Suprapubic skin (tissue), 4 donors: ENCODE measurements around the gene LRRC8B.

Experiments
- CTCF ChIP-seq, 2 donors: fragments of 200-600 bp in 1 of 2; fragments of 450-650 bp in 1 of 2; sonication (generic) in 1 of 2; IDR thresholded peaks; one replicate each; pipeline ENCODE4 v1.5.1; 2016 to 2019; ENCODE audit warnings: antibody characterized with exemption in 2 of 2, mild to moderate bottlenecking in 1 of 2, moderate library complexity in 1 of 2
- EP300 ChIP-seq: sonication (generic); formaldehyde crosslinking; IDR thresholded peaks from one replicate; pipeline ENCODE4 v1.6.1; 2017; ENCODE audit warnings: antibody characterized with exemption
- POLR2A ChIP-seq, 2 donors: fragments of 450-650 bp; IDR thresholded peaks; one replicate each; pipeline ENCODE4 v1.6.1; 2017; ENCODE audit warnings: antibody characterized with exemption in 2 of 2, mild to moderate bottlenecking in 2 of 2, moderate library complexity in 2 of 2
- POLR2AphosphoS5 ChIP-seq, 3 donors: sonication (generic); formaldehyde crosslinking; IDR thresholded peaks; one replicate each; pipeline ENCODE4 v1.6.1; 2017; ENCODE audit warnings: antibody characterized with exemption in 3 of 3

- TF ChIP-seq CTCF (IDR thresholded peaks at IDR 0.05) (no peak), EP300 (no peak), POLR2AphosphoS5 (IDR thresholded peaks at IDR 0.05) (no peak), POLR2A (IDR thresholded peaks at IDR 0.05) (no peak)
Observed at GRCh38 chr1:89557445-89557825, 32.8 kb downstream of the LRRC8B start.
